ENCODE data around the gene CLMP.

Gene CLMP

DNA sequence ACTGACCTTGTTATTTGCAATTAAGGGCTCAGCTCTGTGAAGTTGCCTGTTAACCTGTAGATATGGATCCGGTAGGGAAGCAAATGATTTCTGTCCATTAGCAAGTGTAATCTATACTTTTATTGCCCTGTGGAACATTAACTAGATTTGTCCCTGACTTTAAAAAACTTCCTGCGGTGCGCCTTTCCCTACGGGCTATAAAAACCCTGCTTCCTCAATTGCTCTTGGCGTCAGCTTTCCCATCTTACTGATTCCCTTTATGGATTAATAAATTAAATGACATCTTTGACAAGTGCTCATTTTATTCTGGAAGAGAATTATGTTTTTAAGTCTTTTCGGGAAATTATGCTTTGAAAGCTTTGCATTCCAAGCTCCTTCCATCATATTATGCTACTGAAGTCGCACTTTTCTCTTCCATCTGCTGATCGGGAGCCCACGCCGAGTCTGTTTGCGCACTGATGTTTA lies 18.3 kb upstream of the CLMP start (continued):
- no peak for TF ChIP-seq HOXD13 (CRISPR knock-in tag; IDR thresholded peaks at IDR 0.05; ENCODE audit: borderline replicate concordance)
- TF ChIP-seq ZNF211 (tag by site-specific recombination; IDR thresholded peaks at IDR 0.05; ENCODE audit: low read depth), result no peak
- TF ChIP-seq EGR2 (tag by site-specific recombination; IDR thresholded peaks at IDR 0.05; ENCODE audit: low read depth), result no peak
- TF ChIP-seq, protein P1, sequence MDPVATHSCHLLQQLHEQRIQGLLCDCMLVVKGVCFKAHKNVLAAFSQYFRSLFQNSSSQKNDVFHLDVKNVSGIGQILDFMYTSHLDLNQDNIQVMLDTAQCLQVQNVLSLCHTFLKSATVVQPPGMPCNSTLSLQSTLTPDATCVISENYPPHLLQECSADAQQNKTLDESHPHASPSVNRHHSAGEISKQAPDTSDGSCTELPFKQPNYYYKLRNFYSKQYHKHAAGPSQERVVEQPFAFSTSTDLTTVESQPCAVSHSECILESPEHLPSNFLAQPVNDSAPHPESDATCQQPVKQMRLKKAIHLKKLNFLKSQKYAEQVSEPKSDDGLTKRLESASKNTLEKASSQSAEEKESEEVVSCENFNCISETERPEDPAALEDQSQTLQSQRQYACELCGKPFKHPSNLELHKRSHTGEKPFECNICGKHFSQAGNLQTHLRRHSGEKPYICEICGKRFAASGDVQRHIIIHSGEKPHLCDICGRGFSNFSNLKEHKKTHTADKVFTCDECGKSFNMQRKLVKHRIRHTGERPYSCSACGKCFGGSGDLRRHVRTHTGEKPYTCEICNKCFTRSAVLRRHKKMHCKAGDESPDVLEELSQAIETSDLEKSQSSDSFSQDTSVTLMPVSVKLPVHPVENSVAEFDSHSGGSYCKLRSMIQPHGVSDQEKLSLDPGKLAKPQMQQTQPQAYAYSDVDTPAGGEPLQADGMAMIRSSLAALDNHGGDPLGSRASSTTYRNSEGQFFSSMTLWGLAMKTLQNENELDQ (tag by site-specific recombination; IDR thresholded peaks at IDR 0.05; ENCODE audit: low read depth), result no peak
- TF ChIP-seq HOXA7 (CRISPR knock-in tag; IDR thresholded peaks at IDR 0.05; ENCODE audit: borderline replicate concordance), result no peak
- TF ChIP-seq ZNF600 (tag by site-specific recombination; IDR thresholded peaks at IDR 0.05), result no peak; the same call in 1 of the 2 replicates
- no peak for TF ChIP-seq ZNF416 (tag by site-specific recombination; IDR thresholded peaks at IDR 0.05)
- TF ChIP-seq ZNF670 (tag by site-specific recombination; IDR thresholded peaks at IDR 0.05; ENCODE audit: low read depth), result no peak
- TF ChIP-seq ZNF530 (tag by site-specific recombination; IDR thresholded peaks at IDR 0.05; ENCODE audit: low read depth), result no peak
- TF ChIP-seq, protein P2, sequence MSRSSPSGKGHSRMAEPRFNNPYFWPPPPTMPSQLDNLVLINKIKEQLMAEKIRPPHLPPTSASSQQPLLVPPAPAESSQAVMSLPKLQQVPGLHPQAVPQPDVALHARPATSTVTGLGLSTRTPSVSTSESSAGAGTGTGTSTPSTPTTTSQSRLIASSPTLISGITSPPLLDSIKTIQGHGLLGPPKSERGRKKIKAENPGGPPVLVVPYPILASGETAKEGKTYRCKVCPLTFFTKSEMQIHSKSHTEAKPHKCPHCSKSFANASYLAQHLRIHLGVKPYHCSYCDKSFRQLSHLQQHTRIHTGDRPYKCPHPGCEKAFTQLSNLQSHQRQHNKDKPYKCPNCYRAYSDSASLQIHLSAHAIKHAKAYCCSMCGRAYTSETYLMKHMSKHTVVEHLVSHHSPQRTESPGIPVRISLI (tag by site-specific recombination; IDR thresholded peaks at IDR 0.05), result no peak
- peak; percentile 64; the same call in 1 of the 2 replicates for TF ChIP-seq ZNF561 (tag by site-specific recombination; IDR thresholded peaks at IDR 0.05; ENCODE audit: borderline replicate concordance)
- no peak for TF ChIP-seq ZNF433 (tag by site-specific recombination; IDR thresholded peaks at IDR 0.05; ENCODE audit: low read depth)
- TF ChIP-seq ZNF175 (tag by site-specific recombination; IDR thresholded peaks at IDR 0.05), result no peak
- no peak for TF ChIP-seq ZBTB26 (tag by site-specific recombination; optimal IDR thresholded peaks at IDR 0.05)
- TF ChIP-seq ZNF585B (tag by site-specific recombination; IDR thresholded peaks at IDR 0.05), result no peak
- TF ChIP-seq ZNF560 (tag by site-specific recombination; IDR thresholded peaks at IDR 0.05; ENCODE audit: borderline replicate concordance), result no peak
- peak; percentile 90 for TF ChIP-seq HIC1 (tag by site-specific recombination; IDR thresholded peaks at IDR 0.05)

DNA sequence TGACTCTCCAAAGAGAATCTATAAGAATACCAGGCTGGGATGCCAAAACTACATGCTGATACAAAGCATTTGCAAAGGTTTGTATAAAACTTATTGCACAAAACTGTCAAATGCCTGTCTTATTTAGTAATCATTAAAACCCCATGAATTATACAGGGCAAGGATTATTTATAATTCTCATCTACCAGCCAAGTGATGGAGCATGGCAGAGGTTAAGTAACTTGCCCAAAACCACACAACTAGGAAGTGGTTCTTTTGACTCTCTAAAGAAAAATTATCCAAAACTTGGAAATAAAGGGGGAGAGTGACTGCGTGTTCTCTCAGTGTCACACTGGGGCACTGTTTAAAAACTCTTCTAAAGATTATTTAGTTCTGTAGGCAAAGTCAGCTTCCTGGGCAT lies 17.4 kb upstream of the CLMP start:
- ChIA-PET POLR2A (interaction anchor here (1.4 kb wide), 1 partner anchor 150 kb away, joined by 3 read pairs; the partner anchor contains the start of gene HSPA8), CTCF (interaction anchor here (0.6 to 0.9 kb wide), 3 partner anchors 27 to 69 kb away, joined by 3 read pairs; no protein-coding TSS in a partner anchor)
- Histone ChIP-seq H3K27ac (ENCODE audit: extremely low read depth, low read depth, low read length) (no peak overlapping the region), H3K36me3 (ENCODE audit: control insufficient read depth in 2 of 2, insufficient read depth in 1 of 2, low read length in 2 of 2) (no peaks in the 10 kb centered on the region), H3K4me3 (ENCODE audit: low read depth, low read length) (no peak overlapping the region), H3K4me1 (ENCODE audit: control insufficient read depth, insufficient read depth, low read length) (peaks cover 4% of the 10 kb centered on the region), H3K9me3 (ENCODE audit: control insufficient read depth, insufficient read depth, low read depth, low read length) (no peaks in the 10 kb centered on the region)
- no peak for TF ChIP-seq ZNF670 (tag by site-specific recombination; IDR thresholded peaks at IDR 0.05; ENCODE audit: low read depth)
- no peak for TF ChIP-seq PRDM4 (tag by site-specific recombination; IDR thresholded peaks at IDR 0.05)
